Measurements from ENCODE around the gene SAYSD1.

Gene SAYSD1

GRCh38 chr6:39054577-39055142, 60.3 kb downstream of the SAYSD1 start:
- H3F3A ChIP-seq (ENCODE audit: insufficient read depth), result no peaks in the 10 kb centered on the region
- no peaks in the 10 kb centered on the region for H3K36me3 ChIP-seq (ENCODE audit: low read length)
- H3K27ac ChIP-seq (ENCODE audit: low read depth, low read length), result no peak overlapping the region
- no peaks in the 10 kb centered on the region for H3K9me2 ChIP-seq (replicated peaks; ENCODE audit: insufficient read depth, low read length)
- H3K9me3 ChIP-seq (ENCODE audit: insufficient read depth, low read length), result no peaks in the 10 kb centered on the region
- no peak overlapping the region for H3K4me2 ChIP-seq (ENCODE audit: low read depth, low read length, poor library complexity, severe bottlenecking)
- TF ChIP-seq EZH2phosphoT487 (conservative IDR thresholded peaks at IDR 0.05; ENCODE audit: low read length) (no peak), CTCF (IDR thresholded peaks at IDR 0.05; ENCODE audit: insufficient read depth, low read length, poor library complexity, severe bottlenecking) (no peak)
- H3K9ac ChIP-seq (ENCODE audit: low read length), result no peak overlapping the region
- H2AFZ ChIP-seq (ENCODE audit: low read depth, low read length, severe bottlenecking), result no peak overlapping the region
- no peak overlapping the region for H3K4me3 ChIP-seq (ENCODE audit: insufficient read depth, low read length, poor library complexity, severe bottlenecking)
- no peaks in the 10 kb centered on the region for H4K20me1 ChIP-seq (ENCODE audit: low read depth, low read length)
- H3K27me3 ChIP-seq (ENCODE audit: low read length), result no peaks in the 10 kb centered on the region
- no peaks in the 10 kb centered on the region for H3K79me2 ChIP-seq (ENCODE audit: insufficient read depth, low read length)
